ENCODE data around the gene CEP135. TPM values are rescaled to one million over a fixed set of nuclear protein-coding genes. Genes with fewer than 3 reads are reported as not detected.

Gene CEP135
- total and polyA plus RNA-seq, 11 donors = 1.4 to 6.3 (median 2.4) TPM

- intact Hi-C loops (cut with DNase I) = no loop called here
- TF ChIP-seq CTCF (IDR thresholded peaks at IDR 0.05) = no peak
- Histone ChIP-seq H3K27ac (no peak overlapping the region), H3K27me3 (no peaks in the 10 kb centered on the region), H3K4me3 (no peak overlapping the region), H3K36me3 (peaks cover 0 to 55% (median 18%) of the 10 kb centered on the region in 9 donors), H3K9me3 (no peaks in the 10 kb centered on the region), H3K4me1 (no peaks in the 10 kb centered on the region)
- DNase-seq (no peak), ATAC-seq (no peak)
These were observed 41.0 kb downstream of the CEP135 start for GRCh38 chr4:55989766-55990165.

- H3K4me1 ChIP-seq = no peaks in the 10 kb centered on the region
- no peak for ATAC-seq
- no peaks in the 10 kb centered on the region for H3K9me3 ChIP-seq
- intact Hi-C loops (cut with DNase I) = no loop called here
- WGBS, 4 donors = 92 to 95% (median 95%) methylated on average over 3 of the region's 3 CpGs
- no peak overlapping the region for H3K4me3 ChIP-seq
- TF ChIP-seq CTCF (IDR thresholded peaks at IDR 0.05) (no peak), POLR2A (IDR thresholded peaks at IDR 0.05) (no peak)
- no peak for DNase-seq
- no peaks in the 10 kb centered on the region for H3K27me3 ChIP-seq
- H3K36me3 ChIP-seq = peaks cover 0 to 70% (median 15%) of the 10 kb centered on the region in 9 donors
- no peak overlapping the region for H3K27ac ChIP-seq
These were observed 45.4 kb downstream of the CEP135 start for GRCh38 chr4:55993994-55994663.

- intact Hi-C loops (cut with DNase I) = no loop called here
- peaks cover 0 to 85% (median 31%) of the 10 kb centered on the region in 9 donors for H3K36me3 ChIP-seq
- no peak for ATAC-seq
These were observed 47.9 kb downstream of the CEP135 start for GRCh38 chr4:55996646-55997045.

GRCh38 chr4:56003606-56004005 is 54.9 kb downstream of the CEP135 start:
- ATAC-seq (no peak), DNase-seq (no peak)
- no peaks in the 10 kb centered on the region for H3K4me1 ChIP-seq
- intact Hi-C loops (cut with DNase I) = no loop called here
- peaks cover 0 to 65% (median 30%) of the 10 kb centered on the region in 9 donors for H3K36me3 ChIP-seq
- TF ChIP-seq POLR2A (IDR thresholded peaks at IDR 0.05) = no peak
- TF ChIP-seq CTCF (IDR thresholded peaks at IDR 0.05) = no peak
- no peak overlapping the region for H3K27ac ChIP-seq
- H3K27me3 ChIP-seq = no peaks in the 10 kb centered on the region
- 94 to 99% (median 96%) methylated on average over 3 of the region's 3 CpGs for WGBS, 4 donors
- peaks cover 0 to 13% (median 0%) of the 10 kb centered on the region in 12 donors for H3K9me3 ChIP-seq
- no peak overlapping the region for H3K4me3 ChIP-seq

More at GRCh38 chr4:55996646-55997045, 47.9 kb downstream of the CEP135 start:
- Histone ChIP-seq H3K4me1 (no peaks in the 10 kb centered on the region), H3K4me3 (no peak overlapping the region), H3K9me3 (peaks cover 0 to under 1% (median 0%) of the 10 kb centered on the region in 12 donors), H3K27me3 (no peaks in the 10 kb centered on the region), H3K27ac (no peak overlapping the region)
- no peak for DNase-seq
- no peak for TF ChIP-seq POLR2A (IDR thresholded peaks at IDR 0.05)
- TF ChIP-seq CTCF (IDR thresholded peaks at IDR 0.05) = no peak
- WGBS, 4 donors = 94 to 98% (median 96%) methylated on average over 2 of the region's 2 CpGs
